Activated T-cell treated with anti-CD3 and anti-CD28 coated beads for 24 hours (primary cell): ENCODE data around the gene SLX9.
"Not testable (repeated sequence)": the region's sequence is repeated elsewhere in the genome, so short reads cannot be mapped to it uniquely, and the experiment has no call there.

Source experiments
- DNase-seq: peaks from one replicate; pipeline ENCODE4 v3.0.0-alpha.2; 2020; ENCODE audit warnings: low read depth

Gene SLX9

GRCh38 chr21:44960141-44961092 is 20.6 kb downstream of the SLX9 start:
- DNase-seq = no peak

- no peak for DNase-seq
Measured at GRCh38 chr21:44962403-44962966, 22.7 kb downstream of the SLX9 start.

- DNase-seq = no peak
Measured at GRCh38 chr21:44964381-44964780, 24.6 kb downstream of the SLX9 start.

DNA sequence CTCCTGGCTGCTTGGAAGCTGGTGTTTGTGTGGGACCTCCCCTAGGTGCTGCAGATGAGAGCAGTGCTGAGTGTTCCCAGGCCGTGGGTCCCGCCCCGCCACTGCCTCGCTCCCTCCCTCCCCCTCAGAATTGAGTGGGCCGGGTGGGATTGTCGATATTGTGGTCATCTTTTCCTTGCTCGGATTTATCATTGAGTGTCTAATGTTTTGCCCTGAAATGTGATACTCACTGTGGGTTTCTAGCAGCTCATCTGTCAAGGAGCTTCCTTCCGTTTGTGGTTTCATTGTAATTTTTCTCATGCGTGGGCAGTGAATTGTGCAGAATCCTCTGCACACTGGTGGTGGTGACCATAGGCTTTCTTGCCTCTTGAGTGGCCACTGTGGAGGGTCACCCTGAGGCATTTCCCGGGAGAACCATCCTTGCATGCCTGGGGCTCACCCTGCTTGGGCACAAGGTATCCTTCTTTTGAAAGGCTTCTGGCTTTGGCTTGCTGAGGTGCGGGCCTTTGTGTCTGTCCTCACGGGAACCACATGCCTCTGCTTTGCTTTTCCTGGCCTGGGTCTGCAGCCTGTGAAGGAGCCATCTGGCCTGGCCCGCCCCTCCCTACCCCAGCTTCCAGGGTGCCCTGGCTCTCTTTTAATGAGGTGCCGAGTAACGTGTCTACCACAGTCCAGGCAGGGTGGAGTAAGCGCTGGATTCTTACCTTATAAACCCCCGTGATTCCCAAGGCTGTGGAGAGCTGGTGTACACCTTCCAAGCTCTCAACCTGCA is 25.6 kb downstream of the SLX9 start:
- peak; percentile 22 for DNase-seq

- no peak for DNase-seq
Measured at GRCh38 chr21:44966135-44967081, 26.6 kb downstream of the SLX9 start.

GRCh38 chr21:44967082-44968047 is 27.5 kb downstream of the SLX9 start:
- no peak for DNase-seq

- no peak for DNase-seq
Measured at GRCh38 chr21:44969066-44969670, 29.3 kb downstream of the SLX9 start.

DNA sequence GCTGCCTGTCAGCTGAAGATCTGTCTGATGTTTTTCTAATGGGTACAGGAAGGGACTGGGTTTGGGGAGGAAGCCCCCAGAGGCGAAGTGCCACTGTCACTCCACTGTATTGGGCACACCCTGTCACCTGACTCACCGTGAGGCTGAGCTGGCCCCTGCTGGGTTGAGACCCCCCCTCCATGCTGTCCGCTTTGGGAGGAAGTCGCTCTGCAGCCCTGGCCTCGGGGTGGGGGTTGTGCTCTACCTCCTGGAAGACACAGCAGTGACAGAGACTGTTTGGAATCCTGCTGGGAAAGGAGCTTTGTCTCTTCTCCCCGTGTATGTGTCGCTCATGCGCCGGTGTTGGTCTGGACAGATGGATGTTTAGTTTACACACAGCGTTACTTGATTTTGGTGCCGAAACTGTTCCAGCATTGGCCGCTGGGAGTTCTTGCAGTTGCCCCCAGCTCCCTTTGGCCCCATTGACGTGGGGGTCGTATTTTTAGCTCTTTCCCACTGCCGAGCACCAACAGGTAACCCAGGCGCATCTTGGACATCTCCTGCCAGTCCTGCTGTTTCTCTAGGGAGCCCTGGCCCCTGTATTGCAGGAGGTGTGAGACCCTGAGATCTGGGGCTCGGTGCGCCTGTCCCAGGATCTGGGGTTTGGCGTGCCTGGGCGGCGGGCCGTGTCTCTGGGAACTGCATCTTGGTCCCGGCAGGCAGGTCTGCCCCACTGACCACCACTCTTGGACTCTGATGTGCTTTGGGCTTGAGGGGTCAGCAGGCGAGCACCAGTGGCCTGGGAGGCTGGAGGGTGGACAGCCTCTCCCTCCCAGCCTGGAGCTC is 30.3 kb downstream of the SLX9 start:
- DNase-seq = no peak

- no peak for DNase-seq
Measured at GRCh38 chr21:44970766-44971671, 31.2 kb downstream of the SLX9 start.

DNA sequence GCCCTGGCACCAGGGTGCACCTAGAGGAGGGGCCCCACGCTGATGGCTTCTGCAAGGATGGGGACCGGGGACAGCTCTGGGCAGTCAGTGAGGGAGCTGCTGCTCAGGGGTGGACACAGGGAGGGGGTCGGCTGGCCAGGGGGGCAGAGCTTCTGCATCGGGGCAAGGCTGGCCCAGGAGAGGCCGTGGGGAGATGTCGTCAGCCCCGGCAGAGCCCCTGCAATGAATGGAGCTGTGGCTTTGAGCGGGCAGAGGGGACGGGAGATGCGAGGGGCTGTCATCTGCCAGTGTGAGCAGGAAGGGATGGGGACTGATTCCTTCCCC is 31.8 kb downstream of the SLX9 start:
- no peak for DNase-seq

DNA sequence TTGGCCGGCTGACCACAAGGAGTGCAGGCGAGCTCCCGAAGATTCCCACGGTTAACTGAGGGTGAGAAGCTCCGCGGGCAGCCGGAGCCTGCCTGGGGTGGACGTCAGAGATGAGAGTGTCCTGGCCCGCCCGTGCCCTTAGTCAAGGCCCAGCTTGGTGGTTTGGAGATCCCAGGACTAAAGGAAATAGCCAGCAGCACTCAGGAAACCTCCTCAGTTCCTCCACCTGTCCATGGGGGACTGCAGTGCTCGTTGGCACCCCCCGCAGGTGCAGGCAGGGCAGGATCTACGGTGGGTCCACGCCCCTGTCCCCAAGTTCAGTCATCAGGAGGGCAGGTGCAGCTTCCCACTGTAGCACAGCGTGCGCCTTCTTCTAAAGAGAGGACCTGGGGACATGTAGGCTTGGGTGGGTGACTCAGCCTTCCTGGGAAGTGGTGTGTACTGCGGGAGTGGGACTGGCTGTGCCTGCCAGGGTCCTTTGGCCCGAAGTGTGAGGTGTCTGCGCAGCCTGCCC is 32.5 kb downstream of the SLX9 start:
- no peak for DNase-seq

- DNase-seq = no peak
Measured at GRCh38 chr21:44972821-44973220, 33.0 kb downstream of the SLX9 start.

DNA sequence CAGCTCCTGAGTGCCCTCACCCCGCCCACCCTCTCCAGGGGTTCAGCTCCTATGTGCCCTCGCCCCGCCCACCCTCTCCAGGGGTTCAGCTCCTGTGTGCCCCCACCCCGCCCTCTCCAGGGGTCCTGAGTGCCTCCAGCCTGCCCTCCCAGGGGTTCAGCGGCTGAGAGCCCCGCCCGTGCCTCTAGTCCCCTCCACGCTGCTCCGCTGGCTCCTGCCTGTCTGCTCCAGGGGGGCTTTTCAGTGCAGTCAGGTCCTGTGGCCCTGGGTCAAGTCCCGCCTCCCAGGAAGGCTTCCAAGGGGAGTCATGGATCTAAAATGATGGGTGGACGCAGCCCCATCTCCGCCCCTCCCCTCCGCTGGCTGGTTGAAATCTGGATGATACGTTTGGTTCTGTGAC is 33.8 kb downstream of the SLX9 start:
- DNase-seq = no peak

- DNase-seq = no peak
Measured at GRCh38 chr21:44974676-44975075, 34.8 kb downstream of the SLX9 start.

GRCh38 chr21:44975720-44976555 is 36.1 kb downstream of the SLX9 start:
- DNase-seq = no peak

GRCh38 chr21:44976556-44977393 is 36.9 kb downstream of the SLX9 start:
- not testable (repeated sequence) for DNase-seq
